ENCODE measurements around the gene PMIS2.

Gene PMIS2

GRCh38 chr19:35556846-35557538, 29.0 kb upstream of the PMIS2 start:
- peak overlapping the region; percentile 64 for H3K4me3 ChIP-seq
- TF ChIP-seq CTCF (IDR thresholded peaks at IDR 0.05) = no peak
- DNase-seq (ENCODE audit: low spot score) = no peak
- no peak overlapping the region for H3K27ac ChIP-seq

- H3K27ac ChIP-seq = no peak overlapping the region
- TF ChIP-seq CTCF (IDR thresholded peaks at IDR 0.05) = no peak
- DNase-seq (ENCODE audit: low spot score) = no peak
- peak overlapping the region; percentile 64 for H3K4me3 ChIP-seq
Observed at GRCh38 chr19:35557539-35558399, 28.2 kb upstream of the PMIS2 start.

- H3K27ac ChIP-seq = no peak overlapping the region
- DNase-seq (ENCODE audit: low spot score) = no peak
- peak overlapping the region; percentile 64 for H3K4me3 ChIP-seq
- TF ChIP-seq CTCF (IDR thresholded peaks at IDR 0.05) = no peak
Observed at GRCh38 chr19:35558400-35559280, 27.3 kb upstream of the PMIS2 start.

- Histone ChIP-seq H3K27ac (no peak overlapping the region), H3K4me3 (no peak overlapping the region)
- TF ChIP-seq CTCF (IDR thresholded peaks at IDR 0.05) = no peak
- no peak for DNase-seq (ENCODE audit: low spot score)
Observed at GRCh38 chr19:35559281-35559659, 26.7 kb upstream of the PMIS2 start.

GRCh38 chr19:35559781-35560180, 26.2 kb upstream of the PMIS2 start:
- DNase-seq (ENCODE audit: low spot score) = no peak
- H3K4me3 ChIP-seq = no peak overlapping the region
- no peak for TF ChIP-seq CTCF (IDR thresholded peaks at IDR 0.05)
- no peak overlapping the region for H3K27ac ChIP-seq

GRCh38 chr19:35560271-35560670, 25.7 kb upstream of the PMIS2 start:
- no peak for DNase-seq (ENCODE audit: low spot score)
- TF ChIP-seq CTCF (IDR thresholded peaks at IDR 0.05) = no peak
- Histone ChIP-seq H3K4me3 (no peak overlapping the region), H3K27ac (no peak overlapping the region)
